Measurements from ENCODE around the gene SPNS2.
A peak's percentile ranks its signal among the peaks of the same experiment; 100 is the strongest.

Gene SPNS2

DNA sequence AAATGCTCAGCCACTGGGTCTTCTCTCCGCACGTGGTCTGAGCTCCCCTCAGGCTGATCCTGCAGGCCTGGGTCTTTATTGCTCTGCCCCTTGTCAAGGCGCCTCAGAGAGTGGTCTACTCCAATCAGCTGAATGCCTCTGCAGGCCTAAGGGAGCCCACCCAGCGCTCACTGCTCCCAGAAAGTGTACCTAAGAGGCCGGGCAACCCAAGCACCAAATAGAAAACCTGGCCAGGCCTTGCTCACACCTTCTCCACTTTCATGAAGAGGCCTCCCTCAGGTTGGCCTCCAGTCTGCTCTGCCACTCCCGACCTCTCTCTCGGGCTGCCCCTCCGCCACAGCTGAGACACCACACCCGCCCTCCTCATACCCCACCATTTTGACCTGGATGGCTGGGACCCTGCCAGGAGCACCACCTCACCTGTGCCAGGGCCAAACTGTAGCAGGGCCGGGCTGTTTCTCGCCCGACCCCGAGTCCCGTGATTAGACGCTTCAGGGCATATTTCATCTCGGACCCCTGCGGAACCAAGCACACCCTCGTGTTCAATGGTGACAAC lies 55.8 kb downstream of the SPNS2 start:
- DNase-seq: peak; percentile 42

DNA sequence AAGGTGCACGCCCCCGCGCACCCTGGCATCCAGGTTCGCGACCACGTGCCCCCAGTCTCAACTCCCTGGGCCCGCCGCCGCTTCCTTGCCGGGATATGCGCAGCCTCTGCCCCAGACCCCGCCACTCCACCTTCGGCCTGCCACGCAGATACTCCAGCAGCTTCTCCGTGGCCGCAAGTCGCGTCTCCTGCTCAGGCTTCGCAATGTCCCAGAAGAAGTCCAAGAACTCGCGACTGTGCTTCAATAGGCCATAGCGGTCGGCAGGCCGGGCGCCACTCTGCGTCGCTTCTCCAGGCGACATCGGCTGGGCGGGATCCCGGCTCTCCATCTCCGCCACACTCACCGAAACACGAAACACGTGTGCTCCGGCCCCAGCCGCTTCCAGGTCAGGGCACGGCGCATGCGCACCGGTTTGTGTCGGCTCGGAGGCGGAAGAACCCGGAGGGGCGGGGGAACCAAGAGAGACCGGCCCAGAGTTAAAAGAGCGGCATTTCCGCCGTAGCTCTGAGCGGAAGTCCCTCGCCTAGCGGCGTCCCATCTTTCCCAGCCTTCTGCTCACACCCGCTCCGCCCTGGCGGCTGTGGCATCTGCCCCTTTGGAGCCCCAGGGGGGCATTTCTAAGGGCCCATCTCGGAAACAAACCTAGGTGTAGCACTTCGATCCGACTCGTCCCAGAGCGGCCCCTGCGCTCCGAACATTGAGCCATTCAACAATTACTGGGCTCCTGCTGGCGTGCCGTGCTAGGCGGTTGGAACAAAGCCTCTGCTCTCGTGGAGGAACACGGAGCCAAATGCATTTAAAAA lies 56.5 kb downstream of the SPNS2 start, which contains the start of gene MYBBP1A:
Gene MYBBP1A, minus strand, starts transcription at position 388 of the 803 bp plus-strand sequence. Its CDS starts 60 bp downstream, at position 328.
- peak; percentile 99 for DNase-seq

DNA sequence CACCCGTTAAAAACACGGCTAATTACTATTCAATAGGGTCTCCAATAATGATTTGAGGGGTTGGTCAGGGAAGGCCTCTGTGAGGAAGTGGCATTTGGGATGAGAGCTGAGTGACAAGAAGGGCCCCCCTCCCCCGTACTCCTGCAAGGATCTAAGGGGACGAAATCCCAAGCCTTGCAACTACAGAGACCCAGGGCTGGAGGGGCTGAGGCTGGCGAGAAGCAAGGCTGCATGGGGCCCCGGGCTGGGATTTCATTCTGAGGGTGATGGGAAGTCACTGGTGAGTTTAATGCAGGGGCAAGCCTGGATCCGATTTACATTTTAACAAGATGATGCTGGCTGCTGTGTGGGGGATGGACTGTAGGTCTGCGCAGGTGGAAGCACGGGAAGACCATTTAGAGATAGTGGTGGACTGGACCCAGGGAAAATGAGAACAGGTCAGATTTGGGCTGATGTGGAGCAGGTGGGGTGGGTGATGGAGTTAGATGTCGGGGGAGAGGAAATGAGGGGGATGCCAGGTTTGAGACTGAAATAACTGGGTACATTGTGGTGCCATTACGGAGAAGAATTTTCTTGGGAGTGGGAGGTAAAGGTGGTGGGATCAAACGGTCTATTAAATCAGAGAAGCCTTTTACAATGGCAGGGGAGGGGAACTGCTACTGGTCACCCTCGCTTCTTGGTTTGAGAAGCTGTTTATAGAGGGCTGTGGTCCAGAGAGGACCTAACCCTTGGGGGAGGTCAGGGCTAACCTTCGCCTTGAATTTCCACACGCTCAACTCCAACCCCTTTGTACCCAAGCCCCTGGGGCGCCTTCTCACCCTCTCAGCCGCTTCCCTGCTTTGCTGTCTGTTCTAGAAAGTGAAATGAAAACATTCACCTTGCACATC lies 57.4 kb downstream of the SPNS2 start:
- peak; percentile 89 for DNase-seq

DNA sequence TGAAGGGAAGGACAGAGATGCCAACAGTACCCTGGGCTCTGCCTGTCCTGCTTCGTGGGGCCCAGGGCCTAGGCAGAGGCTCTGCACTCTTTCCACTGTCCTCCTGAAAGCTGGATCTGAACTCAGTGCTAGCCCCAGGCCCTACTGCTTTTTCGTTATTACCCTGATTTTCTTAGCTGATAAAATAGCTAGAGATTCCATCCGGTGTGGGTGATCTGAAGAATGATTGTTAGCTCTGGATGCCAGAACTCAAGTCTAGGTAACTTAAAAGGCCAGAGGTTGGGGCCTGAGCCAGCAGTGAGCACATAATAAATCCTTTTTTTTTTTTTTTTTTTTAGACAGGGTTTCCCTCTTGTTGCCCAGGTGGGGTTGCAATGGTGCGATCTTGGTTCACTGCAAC lies 58.3 kb downstream of the SPNS2 start:
- no peak for DNase-seq

DNA sequence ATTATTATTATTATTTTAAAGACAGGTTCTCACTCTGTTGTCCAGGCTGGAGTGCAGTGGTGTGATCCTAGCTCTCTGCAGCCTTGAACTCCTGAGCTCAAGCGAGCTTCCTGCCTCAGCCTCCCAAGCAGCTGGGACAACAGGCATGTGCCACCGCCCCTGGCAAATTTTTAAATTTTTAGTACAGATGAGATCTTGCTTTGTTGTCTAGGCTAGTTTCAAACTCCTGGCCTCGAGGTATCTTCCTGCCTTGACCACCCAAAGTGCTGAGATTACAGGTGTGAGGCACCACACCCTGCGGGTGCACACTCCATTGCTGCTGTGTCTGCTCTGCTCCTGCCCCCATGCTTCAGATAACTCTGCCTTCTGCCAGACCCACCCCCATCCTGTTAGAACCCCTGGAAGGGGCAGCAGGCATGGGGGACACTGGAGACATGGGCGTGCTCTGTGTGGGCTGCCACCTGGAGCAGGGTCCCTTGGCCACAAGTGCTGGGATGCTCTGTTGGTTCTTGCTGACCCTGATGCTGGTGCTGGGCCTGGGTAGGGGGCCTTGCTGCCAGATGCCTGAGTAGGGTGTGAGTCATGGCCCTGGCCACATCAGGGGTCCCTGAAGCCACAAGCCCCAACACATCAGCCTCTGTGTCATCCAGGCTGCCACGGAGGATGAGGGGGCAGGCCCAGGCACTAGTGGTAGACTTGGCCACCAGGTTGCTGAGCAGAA lies 59.1 kb downstream of the SPNS2 start:
- DNase-seq: no peak

DNA sequence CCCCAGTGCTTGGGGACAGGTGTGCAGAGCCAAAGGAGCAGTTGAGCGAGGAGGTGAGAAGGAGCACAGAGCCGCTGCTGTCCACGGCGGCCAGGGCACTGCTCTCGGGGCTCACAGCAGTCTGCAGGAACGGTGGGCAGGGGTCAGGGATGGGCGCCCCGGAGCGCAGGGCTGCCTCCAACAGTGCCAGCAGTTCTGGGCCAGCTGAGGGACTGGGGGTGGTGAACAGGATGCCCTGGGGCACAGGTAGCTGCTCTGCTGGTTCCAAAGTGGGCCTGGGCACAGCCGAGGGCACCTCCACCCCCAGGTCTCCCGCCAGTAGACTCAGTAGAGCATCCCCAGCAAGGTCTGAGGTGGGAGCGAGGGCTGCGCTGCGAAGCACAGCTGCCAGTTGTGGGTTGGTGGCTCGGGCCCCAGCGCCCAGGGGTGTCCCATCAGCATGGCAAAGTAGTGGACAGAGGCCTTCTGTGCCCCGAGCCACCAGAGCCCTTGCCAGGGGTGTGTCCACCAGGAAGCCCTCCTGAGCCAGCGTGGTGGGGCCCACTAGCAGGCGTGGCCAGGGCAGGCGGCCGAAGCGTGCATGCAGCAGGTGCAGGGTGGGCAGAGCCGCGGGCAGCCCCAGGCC lies 59.8 kb downstream of the SPNS2 start:
- DNase-seq: no peak

DNA sequence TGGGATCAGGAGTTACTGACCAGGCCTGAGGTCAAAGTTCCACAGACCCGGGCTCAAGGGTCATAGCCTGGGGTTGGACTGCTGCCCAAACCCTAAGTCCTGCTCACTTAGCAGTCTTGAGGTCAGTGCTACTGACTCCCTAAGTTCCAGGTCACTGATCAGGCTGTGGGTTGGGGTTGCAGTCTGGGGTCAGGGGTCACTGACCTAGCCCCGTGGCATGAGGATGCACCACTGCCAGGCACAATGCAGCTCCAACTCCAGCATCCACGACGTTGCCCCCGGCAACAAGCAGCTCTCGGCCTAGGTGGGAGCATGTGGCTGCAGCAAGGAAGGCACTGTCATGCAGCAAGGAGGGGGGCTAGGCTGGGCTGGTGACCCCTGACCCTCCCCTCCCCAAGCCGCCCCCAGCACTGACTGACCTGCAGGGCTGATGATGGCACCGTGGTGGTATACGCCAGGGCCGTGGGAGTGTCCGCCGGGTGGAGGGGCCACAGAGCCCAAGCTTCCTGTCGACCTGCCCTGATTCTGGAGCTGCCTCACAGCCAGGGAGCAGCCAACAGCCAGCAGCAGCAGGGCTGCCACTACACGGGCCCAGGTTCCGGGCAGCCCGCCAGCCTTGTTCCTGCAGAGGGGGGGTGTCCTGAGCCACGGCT lies 60.6 kb downstream of the SPNS2 start:
- no peak for DNase-seq

DNA sequence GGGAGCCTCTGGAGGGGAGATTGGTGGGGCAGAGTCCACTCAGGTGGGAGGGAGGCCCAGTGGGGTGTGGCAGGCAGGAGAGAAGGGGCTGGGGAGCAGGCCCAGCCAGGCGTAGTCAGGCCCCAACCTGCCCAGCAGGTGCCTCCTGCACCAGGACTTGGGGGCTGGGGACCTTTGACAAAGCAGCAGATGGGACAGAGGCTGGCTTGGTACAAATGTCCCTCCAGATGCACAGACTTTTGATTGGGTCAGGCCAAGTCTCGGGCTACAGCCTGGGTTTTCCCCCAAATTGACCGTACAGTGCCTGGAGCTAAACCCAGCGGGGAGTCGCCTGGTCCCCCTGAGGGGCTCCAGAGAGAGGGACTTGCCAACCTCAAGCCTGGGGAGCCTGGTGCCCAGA lies 61.3 kb downstream of the SPNS2 start:
- DNase-seq: no peak

DNA sequence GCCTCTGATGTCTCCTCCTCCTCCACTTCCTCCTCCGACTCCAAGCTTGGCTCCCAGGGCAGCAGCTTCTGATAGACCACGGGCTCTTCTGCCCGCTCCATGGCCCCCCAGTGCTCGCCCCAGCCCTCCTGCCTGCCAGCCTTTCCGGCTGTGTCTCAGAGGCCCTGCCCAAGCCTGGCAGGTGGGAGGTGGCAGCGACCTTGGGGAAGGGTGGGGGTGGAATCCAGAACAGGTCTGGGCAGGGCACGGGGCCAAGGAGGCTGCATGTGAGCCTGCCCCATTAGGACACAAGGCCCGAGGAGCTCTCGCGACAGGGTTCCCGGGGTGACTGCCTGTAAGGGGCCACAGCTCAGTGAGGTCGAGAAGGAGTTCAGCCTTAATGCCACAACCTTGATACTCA lies 61.7 kb downstream of the SPNS2 start, which contains the start of gene GGT6:
Gene GGT6, minus strand, starts transcription at position 157 of the 400 bp plus-strand sequence. Its CDS starts 56 bp downstream, at position 101.
- DNase-seq: no peak

DNA sequence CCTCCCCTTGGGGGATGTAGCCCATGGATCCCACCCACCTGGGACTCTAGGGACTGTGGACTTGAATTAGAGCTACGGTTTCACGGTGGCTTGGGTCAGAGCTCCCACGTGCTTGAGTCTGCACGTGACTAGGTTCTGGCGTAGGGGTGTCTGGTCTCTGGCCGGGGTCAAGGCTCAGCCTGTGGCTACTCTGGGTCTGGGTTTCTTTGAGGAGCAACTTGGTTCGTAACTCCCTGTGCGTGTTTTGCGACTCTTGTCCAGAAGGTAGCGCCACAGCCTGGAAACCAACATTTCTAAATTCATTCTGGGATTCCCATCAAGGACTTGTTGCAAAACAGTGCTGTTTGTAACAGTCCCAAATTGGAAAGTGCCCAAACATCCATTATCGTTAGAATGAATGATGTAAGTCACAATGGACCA lies 62.2 kb downstream of the SPNS2 start:
- no peak for DNase-seq

DNA sequence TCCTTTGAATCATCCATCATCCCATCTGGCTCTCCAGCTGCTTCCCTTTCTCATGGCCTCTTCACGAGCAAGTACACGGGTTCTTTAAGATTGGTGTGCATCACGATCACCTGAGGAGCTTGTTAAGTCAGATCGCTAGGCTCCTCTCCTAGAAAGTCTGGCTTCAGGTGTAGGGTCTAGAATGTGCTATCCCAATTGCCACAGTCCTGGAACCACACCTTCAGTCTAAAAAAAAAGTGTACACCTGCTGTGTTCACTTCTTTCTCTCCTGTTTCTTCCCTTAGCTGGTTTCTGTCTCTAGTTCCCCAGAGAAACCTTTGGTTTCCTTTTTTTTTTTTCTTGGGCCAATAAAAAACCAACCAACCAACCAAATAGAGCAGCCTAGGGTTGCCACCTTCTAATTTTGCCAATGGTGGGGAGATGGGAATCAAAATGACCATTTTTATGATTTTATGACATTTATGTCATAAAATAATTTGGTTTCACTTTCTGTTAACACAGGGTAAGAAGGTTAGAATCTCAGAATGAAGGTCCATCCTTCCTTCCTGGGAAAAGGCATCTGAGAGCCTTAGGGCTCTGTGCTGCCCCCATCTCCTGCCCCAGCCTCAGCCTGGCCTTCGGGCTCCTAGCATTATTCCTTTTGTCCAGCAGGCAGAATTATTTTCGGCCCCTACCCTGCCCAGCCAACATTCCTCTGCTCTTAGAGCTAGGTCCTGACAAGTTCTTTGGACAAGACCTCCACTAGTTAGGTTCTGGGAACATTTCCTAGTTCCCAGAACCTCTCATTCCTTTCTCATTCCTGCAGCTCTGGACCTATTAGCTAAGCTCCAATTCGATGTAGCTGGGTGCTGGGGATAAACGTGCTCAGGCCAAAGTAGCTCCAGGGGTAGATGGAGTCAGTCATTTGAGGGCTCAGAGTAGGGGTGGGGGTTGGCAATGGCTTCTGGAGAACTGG lies 63.6 kb downstream of the SPNS2 start:
- DNase-seq: no peak

DNA sequence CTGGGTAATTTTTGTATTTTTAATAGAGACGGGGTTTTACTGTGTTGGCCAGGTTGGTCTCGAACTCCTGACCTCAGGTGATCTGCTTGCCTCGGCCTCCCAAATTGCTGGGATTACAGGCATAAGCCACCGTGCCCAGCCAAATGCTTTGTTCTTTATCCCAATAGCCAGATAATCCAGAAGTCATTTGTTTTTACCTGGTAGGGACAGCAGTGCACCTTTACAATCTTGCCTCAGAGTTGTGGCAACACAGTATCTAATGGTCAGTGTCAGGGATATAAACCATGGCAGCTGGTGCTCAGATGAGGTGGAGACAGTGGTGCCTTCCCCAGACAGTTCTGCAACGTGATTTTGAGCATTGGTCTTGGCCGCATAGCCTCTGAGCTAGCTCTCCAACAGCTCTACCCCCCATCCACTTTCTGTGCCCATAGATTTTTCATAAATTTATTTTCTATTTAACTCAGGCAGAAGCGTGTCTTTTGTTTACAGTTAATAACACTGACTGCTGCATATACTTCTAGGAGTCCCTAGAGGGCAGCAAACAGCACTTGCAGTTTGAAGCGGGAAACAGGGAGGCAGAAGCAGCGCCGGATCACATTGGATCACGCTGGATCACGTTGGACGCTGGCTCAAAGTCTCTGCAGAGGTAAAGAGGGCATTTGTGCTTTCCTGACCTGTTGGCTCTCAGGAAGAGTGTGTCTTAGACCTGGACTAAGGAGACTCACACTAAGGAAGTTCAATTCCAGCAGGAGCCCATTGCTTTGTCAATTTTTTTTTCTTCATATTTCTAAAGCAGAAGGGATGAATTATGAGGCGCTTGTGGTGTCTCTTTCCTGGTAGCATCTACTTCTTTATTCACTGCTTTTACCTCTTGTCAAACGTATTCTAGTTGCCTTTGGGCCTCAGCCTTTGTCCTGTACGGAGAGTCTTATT lies 66.8 kb downstream of the SPNS2 start:
- peak; percentile 96 for DNase-seq

DNA sequence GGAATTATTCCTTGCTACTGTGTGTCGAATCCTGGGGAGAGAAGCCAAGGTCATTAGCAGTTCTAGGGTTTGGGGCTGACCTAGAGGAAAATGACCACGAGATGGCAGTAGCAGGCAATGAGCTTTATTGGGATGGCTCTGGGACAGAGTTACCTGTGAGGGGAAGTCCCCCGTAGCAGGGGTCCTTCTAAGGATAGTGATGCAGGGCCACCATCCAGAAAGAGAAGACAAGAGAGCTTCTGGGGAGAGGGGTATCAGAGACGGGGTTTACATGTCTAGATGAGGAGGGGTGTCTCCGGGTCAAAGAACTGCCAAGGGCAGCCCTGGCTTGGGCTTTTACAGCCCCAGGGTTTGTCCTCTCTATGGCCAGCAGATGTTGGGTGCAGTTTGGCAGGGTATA lies 68.1 kb downstream of the SPNS2 start:
- DNase-seq: peak; percentile 92

DNA sequence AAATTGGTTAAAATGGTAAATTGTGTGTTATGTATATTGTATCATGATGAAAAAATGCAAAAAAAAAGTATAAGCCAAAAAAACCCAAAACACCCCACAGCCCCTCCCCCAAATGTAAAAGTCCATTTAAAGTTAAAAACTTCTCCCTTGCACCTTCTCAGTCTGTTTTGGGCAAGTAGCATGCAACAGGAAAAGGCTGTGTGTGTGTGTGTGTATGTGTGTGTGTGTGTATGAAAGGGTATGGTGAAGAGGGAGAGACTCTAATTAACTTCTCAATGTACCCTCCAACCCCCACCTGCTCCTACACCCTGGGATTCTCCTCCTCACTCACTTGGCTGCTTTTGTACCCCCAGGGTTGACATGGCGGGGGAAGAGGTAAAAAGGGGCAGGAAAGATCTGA lies 70.9 kb downstream of the SPNS2 start:
- no peak for DNase-seq

DNA sequence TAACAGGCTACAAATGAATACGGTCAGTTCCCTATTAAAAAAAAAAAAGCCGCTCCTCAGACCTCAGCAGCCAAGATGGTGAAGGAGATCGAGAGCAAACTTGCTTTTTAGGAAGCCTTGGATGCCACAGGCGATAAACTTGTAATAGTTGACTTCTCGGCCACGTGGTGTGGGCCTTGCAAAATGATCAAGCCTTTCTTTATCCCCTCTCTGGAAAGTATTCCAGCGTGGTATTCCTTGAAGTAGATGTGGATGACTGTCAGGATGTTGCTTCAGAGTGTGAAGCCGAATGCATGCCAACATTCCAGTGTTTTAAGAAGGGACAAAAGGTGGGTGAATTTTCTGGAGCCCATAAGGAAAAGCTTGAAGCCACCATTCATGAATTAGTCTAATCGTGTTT lies 73.5 kb downstream of the SPNS2 start:
- no peak for DNase-seq

DNA sequence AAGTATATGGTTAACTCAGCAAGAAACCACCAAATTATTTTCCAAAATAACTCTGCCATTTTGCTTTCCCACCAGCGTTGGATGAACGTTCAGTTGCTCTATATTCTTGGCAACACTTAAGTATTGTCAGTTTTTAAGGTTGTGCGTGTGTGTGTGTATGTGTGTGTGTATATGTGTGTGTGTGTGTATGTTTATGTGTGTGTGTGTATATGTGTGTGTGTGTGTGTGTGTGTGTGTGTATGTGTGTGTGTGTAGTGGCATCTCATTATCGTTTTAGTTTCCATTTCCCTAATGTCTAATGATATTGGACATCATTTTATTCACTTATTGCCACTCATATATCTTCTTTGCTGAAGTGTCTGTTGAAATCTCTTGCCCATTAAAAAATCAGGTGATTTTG lies 74.4 kb downstream of the SPNS2 start:
- no peak for DNase-seq

DNA sequence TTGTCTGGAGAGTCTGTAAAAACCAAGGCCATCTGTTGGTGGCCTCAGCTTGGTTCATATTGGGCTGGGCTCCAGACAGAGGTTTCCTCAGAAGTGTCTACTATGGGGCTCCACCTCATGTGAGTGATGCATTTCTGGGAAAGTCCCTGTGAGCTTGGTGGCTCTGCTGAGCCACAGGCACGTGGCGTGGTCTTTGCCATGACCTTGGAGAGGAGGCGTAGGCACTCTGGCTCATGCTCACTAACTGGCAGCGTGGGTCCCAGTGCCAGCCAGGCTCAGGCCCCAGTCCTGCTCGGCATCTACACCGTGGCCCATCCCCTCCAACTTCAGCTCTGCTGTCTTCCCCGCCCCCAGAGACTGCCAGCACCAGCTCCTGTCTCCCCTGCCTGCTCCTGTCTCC lies 75.0 kb downstream of the SPNS2 start:
- DNase-seq: no peak

DNA sequence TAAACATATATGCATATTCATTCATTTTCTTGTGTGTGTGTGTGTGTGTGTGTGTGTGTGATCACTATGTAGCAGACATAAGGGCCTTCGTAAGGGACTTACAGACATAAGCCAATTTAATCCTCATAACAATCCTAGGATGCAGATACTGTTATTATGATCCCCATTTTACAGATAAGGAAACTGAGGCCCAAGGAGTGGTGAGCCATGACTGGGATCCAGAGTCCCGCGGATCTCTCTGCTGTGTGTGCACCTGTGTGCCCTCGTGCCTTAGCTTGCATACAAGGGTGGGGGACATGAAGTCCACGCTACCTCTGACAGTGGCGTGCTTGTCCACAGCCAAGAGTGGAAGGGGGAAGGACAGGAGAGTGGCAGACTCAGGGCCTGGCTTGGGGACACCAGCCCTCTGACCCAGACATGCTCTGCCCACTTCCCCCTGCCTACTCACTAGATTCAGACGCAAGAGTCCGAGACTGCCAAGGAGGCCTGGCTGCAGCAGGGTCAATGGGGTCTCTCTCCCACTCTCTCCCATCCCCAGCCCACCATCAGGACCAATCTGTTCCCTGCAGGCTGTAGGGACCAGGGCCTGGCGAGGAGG lies 75.9 kb downstream of the SPNS2 start:
- no peak for DNase-seq

DNA sequence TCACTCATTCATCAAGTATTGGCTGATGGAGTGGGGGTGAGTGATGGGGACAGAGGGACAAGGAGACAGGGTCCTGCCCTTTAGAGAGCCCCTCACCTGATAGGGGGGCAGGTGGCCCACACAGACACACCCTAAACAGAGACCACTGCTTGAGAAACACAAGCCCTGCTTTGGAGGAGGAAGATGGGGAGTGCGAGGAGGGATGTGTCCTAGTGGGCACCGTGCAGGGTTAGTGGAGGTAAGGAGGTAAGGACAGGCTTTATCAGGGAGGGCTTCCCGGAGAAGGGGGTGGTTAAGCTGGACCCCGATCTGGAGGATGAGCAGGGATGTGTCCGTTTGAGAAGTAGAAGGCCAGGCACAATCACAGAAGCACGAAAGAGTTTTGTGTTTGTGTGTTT lies 77.5 kb downstream of the SPNS2 start:
- no peak for DNase-seq
